PFSK-1 (cell line): ENCODE data around the gene PACSIN1. TPM values are rescaled to one million over a fixed set of nuclear protein-coding genes. Genes with fewer than 3 reads are reported as not detected.
A peak's percentile ranks its signal among the peaks of the same experiment; 100 is the strongest.

Experiments
- FOXP2 ChIP-seq: optimal IDR thresholded peaks from 2 replicates; pipeline ENCODE3; 2011; ENCODE audit warnings: borderline replicate concordance, control low read depth, inconsistent platforms; ENCODE audit not compliant: insufficient read depth; ENCODE audit errors: extremely low read length, extremely low read depth
- POLR2AphosphoS5 ChIP-seq: IDR thresholded peaks from 2 replicates; pipeline ENCODE4 v1.6.1; 2012; ENCODE audit warnings: low read depth, mild to moderate bottlenecking, control low read depth, low read length, moderate library complexity
- REST ChIP-seq, 2 experiments: IDR thresholded peaks; 2 replicates each; pipeline versions ENCODE4 v1.6.1 to v1.8.0; 2011 to 2012; ENCODE audit warnings: low read depth in 2 of 2, low read length in 2 of 2, control low read depth in 1 of 2, inconsistent platforms in 1 of 2, mild to moderate bottlenecking in 1 of 2, moderate library complexity in 1 of 2; ENCODE audit not compliant: insufficient read depth in 1 of 2
- SIN3A ChIP-seq: IDR thresholded peaks from 2 replicates; pipeline ENCODE4 v1.6.1; 2012; ENCODE audit warnings: mild to moderate bottlenecking, low read length, moderate library complexity, borderline replicate concordance; ENCODE audit not compliant: insufficient read depth
- TAF1 ChIP-seq: IDR thresholded peaks from 2 replicates; pipeline ENCODE4 v1.6.1; 2012; ENCODE audit warnings: low read length, control low read depth, borderline replicate concordance; ENCODE audit not compliant: insufficient read depth
- polyA plus RNA-seq: library from polyadenylated mRNA; unstranded; fragments of >200 nt; gene quantifications from one replicate; pipeline ENCODE4 v1.2.1, GENCODE V29; 2012; ENCODE audit warnings: low read depth, missing spikeins; ENCODE audit not compliant: insufficient read length

Gene PACSIN1
- polyA plus RNA-seq: 0.14 TPM

GRCh38 chr6:34465531-34466241 is at the start of gene PACSIN1:
PACSIN1 (plus strand) TSS chr6:34466076; CDS start chr6:34526306, 60,230 bp downstream.
- TF ChIP-seq TAF1: no peak
- no peak for TF ChIP-seq REST (IDR thresholded peaks at IDR 0.05; ENCODE audit: insufficient read depth in 1 of 2, low read depth in 2 of 2, low read length in 2 of 2)
- TF ChIP-seq SIN3A: no peak
- TF ChIP-seq POLR2AphosphoS5: no peak

- peak; percentile 1; the same call in 1 of the 2 replicates for TF ChIP-seq POLR2AphosphoS5
- TF ChIP-seq FOXP2: no peak
- no peak for TF ChIP-seq TAF1
- TF ChIP-seq REST (IDR thresholded peaks at IDR 0.05; ENCODE audit: insufficient read depth in 1 of 2, low read depth in 2 of 2, low read length in 2 of 2): no peak
- no peak for TF ChIP-seq SIN3A
Measured at GRCh38 chr6:34416877-34417371, 49.0 kb upstream of the PACSIN1 start.

GRCh38 chr6:34418367-34418766 is 47.5 kb upstream of the PACSIN1 start:
- peak; percentile 51; the same call in 1 of the 2 replicates for TF ChIP-seq POLR2AphosphoS5
- TF ChIP-seq TAF1: no peak

- TF ChIP-seq FOXP2: no peak
- TF ChIP-seq TAF1: no peak
- no peak for TF ChIP-seq REST (IDR thresholded peaks at IDR 0.05; ENCODE audit: insufficient read depth in 1 of 2, low read depth in 2 of 2, low read length in 2 of 2)
- no peak for TF ChIP-seq SIN3A
- TF ChIP-seq POLR2AphosphoS5: no peak
Measured at GRCh38 chr6:34423254-34423653, 42.6 kb upstream of the PACSIN1 start.

GRCh38 chr6:34424200-34425131 is 41.4 kb upstream of the PACSIN1 start:
- TF ChIP-seq TAF1: no peak
- TF ChIP-seq FOXP2: no peak
- TF ChIP-seq SIN3A: no peak
- TF ChIP-seq POLR2AphosphoS5: peak; percentile 10; the same call in 1 of the 2 replicates
- TF ChIP-seq REST (IDR thresholded peaks at IDR 0.05; ENCODE audit: insufficient read depth in 1 of 2, low read depth in 2 of 2, low read length in 2 of 2): no peak
